Testis (tissue), 3 donors: ENCODE data around the gene SH3YL1. TPM values are rescaled to one million over a fixed set of nuclear protein-coding genes. Genes with fewer than 3 reads are reported as not detected.

Source experiments
- DNase-seq: peaks from one replicate; pipeline ENCODE4 v3.0.0-alpha.2; 2019
- H3K27ac ChIP-seq, 2 donors: fragments of 200-600 bp; sonication (generic); one replicate each; pipeline ENCODE4 v1.5.1; 2019
- H3K27me3 ChIP-seq: fragments of 200-600 bp; sonication (generic); one replicate; pipeline ENCODE4 v1.5.1; 2019
- H3K36me3 ChIP-seq: fragments of 200-600 bp; sonication (generic); one replicate; pipeline ENCODE4 v1.5.1; 2017; ENCODE audit warnings: low read depth; ENCODE audit errors: missing control alignments
- H3K4me1 ChIP-seq: fragments of 200-600 bp; sonication (generic); one replicate; pipeline ENCODE4 v1.5.1; 2019
- H3K4me3 ChIP-seq, 2 donors: fragments of 200-600 bp; sonication (generic); one replicate each; pipeline ENCODE4 v1.5.1; 2017 to 2019
- H3K9me3 ChIP-seq: fragments of 200-600 bp; sonication (generic); one replicate; pipeline ENCODE4 v1.5.1; 2017
- POLR2A ChIP-seq: fragments of 450-650 bp; IDR thresholded peaks from one replicate; pipeline ENCODE4 v1.6.1; 2017; ENCODE audit warnings: antibody characterized with exemption, mild to moderate bottlenecking, moderate library complexity
- WGBS, 2 donors: methylation state at CpG; one replicate each; pipeline ENCODE4 v1.1.5; 2018; 5-methylcytosine and 5-hydroxymethylcytosine counted together
- intact Hi-C: fragments of 100-400 bp; cut with DNase I; formaldehyde crosslinking; loops from one replicate; pipeline ENCODE4 v1.15.1; 2023; ENCODE audit warnings: low total_unique reads
- polyA plus RNA-seq: library from polyadenylated mRNA; stranded (reverse); fragments of 350-450 nt; fragmentation: Illumina TruSeq; extraction: RNeasy Lipid Tissue Mini Kit (QIAGEN cat#74804); gene quantifications from one replicate; pipeline ENCODE4 v1.2.3, GENCODE V29; 2014; ENCODE audit warnings: low read depth, low replicate concordance; ENCODE audit not compliant: insufficient read depth
- total RNA-seq, 2 donors: library from RNA; depleted of rRNA; stranded (reverse); fragments of >200 nt; gene quantifications; one replicate each; pipeline ENCODE4 v1.2.3, GENCODE V29; 2016
- TF ChIP-seq, protein P1 (sequence below), 3 experiments: fragments of 450-650 bp in 2 of 3; fragments of 200-600 bp in 1 of 3; sonication (generic) in 1 of 3; IDR thresholded peaks; one replicate each; pipeline ENCODE4 v1.5.1; 2016 to 2019; ENCODE audit warnings: antibody characterized with exemption in 3 of 3, mild to moderate bottlenecking in 2 of 3, moderate library complexity in 1 of 3

Gene SH3YL1
- total and polyA plus RNA-seq, 3 donors from 2014 or later: 55.0 to 92.3 (median 73.7) TPM

GRCh38 chr2:209470-209869 lies 54.4 kb downstream of the SH3YL1 start:
- no peaks in the 10 kb centered on the region for H3K36me3 ChIP-seq
- intact Hi-C loops: no loop called here
- no peak for DNase-seq
- H3K27me3 ChIP-seq: no peaks in the 10 kb centered on the region
- H3K9me3 ChIP-seq: no peaks in the 10 kb centered on the region
- no peak overlapping the region for H3K27ac ChIP-seq
- H3K4me1 ChIP-seq: no peaks in the 10 kb centered on the region
- H3K4me3 ChIP-seq: no peak overlapping the region
- no peak for TF ChIP-seq POLR2A
- TF ChIP-seq, protein P1, sequence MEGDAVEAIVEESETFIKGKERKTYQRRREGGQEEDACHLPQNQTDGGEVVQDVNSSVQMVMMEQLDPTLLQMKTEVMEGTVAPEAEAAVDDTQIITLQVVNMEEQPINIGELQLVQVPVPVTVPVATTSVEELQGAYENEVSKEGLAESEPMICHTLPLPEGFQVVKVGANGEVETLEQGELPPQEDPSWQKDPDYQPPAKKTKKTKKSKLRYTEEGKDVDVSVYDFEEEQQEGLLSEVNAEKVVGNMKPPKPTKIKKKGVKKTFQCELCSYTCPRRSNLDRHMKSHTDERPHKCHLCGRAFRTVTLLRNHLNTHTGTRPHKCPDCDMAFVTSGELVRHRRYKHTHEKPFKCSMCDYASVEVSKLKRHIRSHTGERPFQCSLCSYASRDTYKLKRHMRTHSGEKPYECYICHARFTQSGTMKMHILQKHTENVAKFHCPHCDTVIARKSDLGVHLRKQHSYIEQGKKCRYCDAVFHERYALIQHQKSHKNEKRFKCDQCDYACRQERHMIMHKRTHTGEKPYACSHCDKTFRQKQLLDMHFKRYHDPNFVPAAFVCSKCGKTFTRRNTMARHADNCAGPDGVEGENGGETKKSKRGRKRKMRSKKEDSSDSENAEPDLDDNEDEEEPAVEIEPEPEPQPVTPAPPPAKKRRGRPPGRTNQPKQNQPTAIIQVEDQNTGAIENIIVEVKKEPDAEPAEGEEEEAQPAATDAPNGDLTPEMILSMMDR (IDR thresholded peaks at IDR 0.05): no peak
- 69 to 80% methylated on average over 2 of the region's 2 CpGs for WGBS, 2 donors

DNA sequence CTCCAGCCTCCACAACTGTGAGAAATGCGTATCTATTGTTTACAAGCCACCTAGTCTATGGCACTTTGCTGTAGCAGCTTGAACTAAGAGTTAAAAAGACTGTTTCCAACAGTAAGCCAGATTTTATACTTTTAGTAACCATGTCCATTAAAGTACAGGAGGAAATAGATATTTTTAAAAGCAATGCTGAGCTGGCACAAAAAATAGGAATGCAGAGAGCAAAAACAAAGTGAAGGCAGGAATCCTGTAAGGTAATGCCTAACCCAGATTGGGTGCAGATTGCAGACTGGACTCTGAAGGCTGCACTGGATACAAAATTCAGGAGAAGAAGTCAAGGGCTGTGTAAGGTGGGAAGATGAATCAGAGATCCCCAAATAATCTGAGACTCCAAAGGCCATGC lies 55.5 kb downstream of the SH3YL1 start:
- no peak for TF ChIP-seq POLR2A
- TF ChIP-seq, protein P1 (IDR thresholded peaks at IDR 0.05): no peak
- DNase-seq: no peak
- H3K4me1 ChIP-seq: no peaks in the 10 kb centered on the region
- no peaks in the 10 kb centered on the region for H3K9me3 ChIP-seq
- H3K4me3 ChIP-seq: no peak overlapping the region
- intact Hi-C loops: no loop called here
- 86% methylated on average over 1 of the region's 1 CpG for WGBS, 2 donors
- no peaks in the 10 kb centered on the region for H3K27me3 ChIP-seq
- H3K36me3 ChIP-seq: no peaks in the 10 kb centered on the region
- H3K27ac ChIP-seq: no peak overlapping the region

DNA sequence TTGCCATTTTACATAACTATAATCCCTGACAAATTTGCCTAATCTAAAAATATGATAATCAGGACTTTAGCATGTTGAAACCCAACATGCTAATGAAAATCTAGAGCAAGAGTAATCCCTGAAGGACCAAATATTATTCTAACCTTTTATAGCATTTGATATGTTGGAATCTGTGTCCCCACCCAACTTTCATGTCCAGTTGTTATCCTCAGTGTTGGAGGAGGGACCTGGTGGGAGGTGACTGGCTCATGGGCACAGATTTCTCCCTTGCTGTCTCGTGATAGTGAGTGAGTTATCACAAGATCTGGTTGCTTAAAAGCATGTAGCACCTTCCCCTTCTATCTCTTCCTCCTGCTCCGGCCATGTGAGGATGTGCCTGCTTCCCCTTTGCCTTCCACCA lies 59.8 kb downstream of the SH3YL1 start:
- H3K36me3 ChIP-seq: no peaks in the 10 kb centered on the region
- intact Hi-C loops: no loop called here
- H3K4me1 ChIP-seq: no peaks in the 10 kb centered on the region
- H3K9me3 ChIP-seq: no peaks in the 10 kb centered on the region
- no peaks in the 10 kb centered on the region for H3K27me3 ChIP-seq
- no peak overlapping the region for H3K27ac ChIP-seq
- 77 to 81% methylated on average over 2 of the region's 2 CpGs for WGBS, 2 donors
- H3K4me3 ChIP-seq: no peak overlapping the region
- TF ChIP-seq, protein P1 (IDR thresholded peaks at IDR 0.05): no peak
- TF ChIP-seq POLR2A: no peak
- DNase-seq: no peak

GRCh38 chr2:203401-203800 lies 60.4 kb downstream of the SH3YL1 start:
- Histone ChIP-seq H3K9me3 (no peaks in the 10 kb centered on the region), H3K4me1 (no peaks in the 10 kb centered on the region), H3K36me3 (no peaks in the 10 kb centered on the region), H3K27me3 (no peaks in the 10 kb centered on the region), H3K27ac (no peak overlapping the region), H3K4me3 (no peak overlapping the region)
- DNase-seq: no peak
- WGBS, 2 donors: 62 to 66% methylated on average over 8 of the region's 8 CpGs
- intact Hi-C loops: no loop called here
- TF ChIP-seq POLR2A: no peak
- TF ChIP-seq, protein P1 (IDR thresholded peaks at IDR 0.05): no peak

DNA sequence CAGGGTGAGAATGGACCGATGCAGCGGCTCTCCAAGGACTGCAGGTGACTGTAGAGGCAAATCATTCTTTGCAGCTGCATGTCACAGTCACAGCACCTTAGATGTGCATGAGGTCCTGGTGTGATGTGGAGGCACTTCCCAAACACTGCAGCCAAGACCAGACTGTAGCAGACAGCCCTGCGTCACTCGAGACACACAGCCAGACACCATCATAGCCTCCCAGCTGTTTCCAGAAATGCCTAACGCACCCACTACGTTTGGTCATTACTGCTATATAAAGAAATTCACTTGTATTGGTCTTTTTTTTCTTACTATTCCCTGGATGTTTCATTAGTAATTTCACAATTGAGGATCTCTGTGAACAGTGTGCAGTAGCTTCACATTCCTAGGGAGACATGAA lies 60.9 kb downstream of the SH3YL1 start:
- Histone ChIP-seq H3K4me3 (no peak overlapping the region), H3K4me1 (no peaks in the 10 kb centered on the region), H3K9me3 (no peaks in the 10 kb centered on the region), H3K27me3 (no peaks in the 10 kb centered on the region), H3K27ac (no peak overlapping the region), H3K36me3 (no peaks in the 10 kb centered on the region)
- intact Hi-C loops: no loop called here
- TF ChIP-seq POLR2A: no peak
- TF ChIP-seq, protein P1 (IDR thresholded peaks at IDR 0.05): no peak
- WGBS, 2 donors: 72 to 77% methylated on average over 6 of the region's 6 CpGs
- no peak for DNase-seq
